Ecto neural progenitor cell (in vitro differentiated cells): Measurements from ENCODE around the gene CDKAL1.

ENCODE experiments used
- DNase-seq: peaks from one replicate; pipeline ENCODE4 v3.0.0-alpha.2; 2018; ENCODE audit warnings: low spot score

The CDKAL1 gene

GRCh38 chr6:20927130-20927860 lies 393.0 kb downstream of the CDKAL1 start:
- DNase-seq = no peak

- no peak for DNase-seq
Measured at GRCh38 chr6:20929283-20929682, 395.0 kb downstream of the CDKAL1 start.

DNA sequence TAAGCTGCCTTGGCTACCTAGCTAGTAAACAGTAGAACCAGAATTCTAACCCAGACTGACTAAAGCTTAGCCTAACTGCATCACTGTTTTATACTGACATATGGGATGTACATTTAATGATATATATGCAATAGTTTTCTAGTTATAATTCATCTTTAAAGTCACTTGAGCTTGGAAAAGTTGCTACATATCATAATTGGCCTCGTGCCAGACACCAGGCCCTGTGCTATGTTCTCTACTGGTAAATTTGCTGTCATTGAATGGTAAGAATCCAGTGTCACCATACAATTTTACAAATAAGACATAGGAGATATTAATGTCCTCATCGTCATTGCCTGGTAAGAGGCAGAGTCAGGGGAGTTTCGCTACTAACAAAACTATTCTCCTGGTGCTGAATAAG lies 396.8 kb downstream of the CDKAL1 start:
- DNase-seq = no peak

DNA sequence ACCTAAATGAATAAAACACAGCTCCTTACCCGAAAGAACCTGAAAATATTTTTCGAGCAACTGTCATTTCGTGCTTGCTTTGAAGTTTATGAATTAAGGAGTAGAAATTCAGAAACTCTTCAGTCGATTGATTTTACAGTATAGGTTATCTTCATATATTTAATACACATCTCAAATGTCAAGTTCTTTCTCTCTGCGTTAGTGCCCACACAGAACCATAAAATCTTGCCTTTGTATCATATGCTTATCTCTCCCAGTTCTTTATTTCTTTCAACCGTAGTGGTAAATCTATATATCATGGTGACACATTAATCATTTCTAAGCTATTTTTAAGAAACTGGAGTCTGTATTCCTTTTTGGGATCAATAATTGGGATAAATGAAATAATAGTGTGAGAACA lies 397.5 kb downstream of the CDKAL1 start:
- no peak for DNase-seq

- no peak for DNase-seq
Measured at GRCh38 chr6:20932284-20932683, 398.0 kb downstream of the CDKAL1 start.

GRCh38 chr6:20933057-20933788 lies 399.0 kb downstream of the CDKAL1 start:
- DNase-seq = no peak

GRCh38 chr6:20936949-20937348 lies 402.7 kb downstream of the CDKAL1 start:
- no peak for DNase-seq

GRCh38 chr6:20939161-20939775 lies 405.0 kb downstream of the CDKAL1 start:
- no peak for DNase-seq

DNA sequence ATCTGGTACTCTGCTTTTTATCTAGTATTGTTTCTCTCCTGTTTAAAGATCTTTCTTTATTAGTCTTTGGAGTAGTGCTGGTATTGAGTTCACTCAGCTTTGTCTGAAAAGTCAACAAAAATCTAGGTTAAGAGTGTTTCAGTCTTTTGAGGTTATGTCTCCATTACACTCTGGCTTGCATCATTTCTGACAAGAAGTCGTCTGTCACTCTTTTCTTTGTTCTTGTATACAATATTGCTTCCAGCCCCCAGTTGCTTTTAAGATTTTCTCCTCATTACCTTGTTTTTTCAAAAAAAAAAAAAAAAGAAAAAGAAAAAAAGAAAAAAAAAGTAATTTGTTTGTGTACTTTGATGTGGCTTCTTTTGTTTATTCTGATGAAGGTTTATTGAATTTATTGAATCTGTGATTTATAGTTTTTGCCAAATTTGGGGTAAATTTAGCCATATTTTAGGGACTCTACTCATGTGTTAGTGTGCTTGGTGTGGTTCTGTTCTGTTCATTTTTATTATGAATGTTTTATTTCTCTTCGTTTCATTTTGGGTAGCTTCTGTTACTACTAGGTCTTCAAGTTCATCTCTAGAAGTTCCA lies 408.9 kb downstream of the CDKAL1 start:
- no peak for DNase-seq

DNA sequence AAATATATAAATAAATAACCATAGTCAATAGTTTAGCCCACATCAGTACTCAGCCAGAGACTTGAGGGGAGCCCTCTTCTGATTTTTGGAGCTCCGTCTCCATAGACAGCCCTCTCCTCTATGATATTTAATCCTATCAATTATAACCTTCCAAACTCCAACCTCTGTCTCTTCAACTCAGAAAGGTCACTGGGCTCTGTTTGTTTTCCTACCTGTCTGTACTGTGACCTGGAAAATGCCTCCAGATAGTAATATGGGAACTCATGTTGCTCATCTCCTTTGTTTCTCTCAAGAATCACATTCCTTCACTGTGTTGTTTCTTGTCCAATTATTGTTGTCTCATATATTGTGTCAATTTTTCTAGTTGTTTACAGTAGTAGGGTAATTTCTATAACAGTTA lies 409.7 kb downstream of the CDKAL1 start:
- no peak for DNase-seq

DNA sequence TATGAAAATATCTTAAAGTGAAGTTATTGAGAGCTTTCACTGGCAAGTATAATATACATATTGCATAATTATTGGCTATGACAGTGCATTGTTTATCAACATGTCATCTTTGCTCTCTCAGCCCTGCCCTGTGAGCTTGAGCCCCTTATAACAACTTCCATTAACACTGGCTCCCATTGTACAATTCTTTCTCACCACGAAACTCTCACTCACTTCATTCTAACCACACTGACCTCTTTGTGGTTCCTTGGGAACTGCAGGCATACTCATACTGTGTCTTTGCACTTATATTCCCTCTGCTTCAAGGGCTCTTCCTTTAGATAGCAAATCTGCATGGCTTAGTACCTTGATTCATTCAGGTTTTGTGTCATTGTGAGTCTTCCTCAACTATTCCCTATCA lies 411.8 kb downstream of the CDKAL1 start:
- DNase-seq = no peak

GRCh38 chr6:20946890-20947289 lies 412.6 kb downstream of the CDKAL1 start:
- no peak for DNase-seq

GRCh38 chr6:20947977-20948376 lies 413.7 kb downstream of the CDKAL1 start:
- DNase-seq = no peak

DNA sequence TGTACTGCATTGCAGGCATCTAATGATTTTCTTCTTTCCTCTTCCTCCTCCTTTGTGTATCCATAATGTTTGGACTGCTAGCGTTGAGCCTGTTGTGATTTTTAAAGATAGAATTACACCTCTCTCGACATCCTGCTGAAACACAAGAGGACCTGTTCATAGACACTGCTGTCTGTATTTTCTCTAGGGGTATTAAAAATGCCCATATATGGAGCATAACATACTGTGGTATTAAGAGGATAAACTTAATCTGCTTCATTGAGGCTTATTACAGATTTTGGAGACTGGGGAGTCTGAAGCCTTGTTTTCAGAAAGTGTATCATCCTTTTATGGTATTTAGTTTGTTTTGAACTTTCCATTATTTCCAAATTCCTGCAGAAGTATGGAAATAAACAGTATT lies 414.3 kb downstream of the CDKAL1 start:
- DNase-seq = no peak

- no peak for DNase-seq
Measured at GRCh38 chr6:20949138-20949537, 414.9 kb downstream of the CDKAL1 start.

DNA sequence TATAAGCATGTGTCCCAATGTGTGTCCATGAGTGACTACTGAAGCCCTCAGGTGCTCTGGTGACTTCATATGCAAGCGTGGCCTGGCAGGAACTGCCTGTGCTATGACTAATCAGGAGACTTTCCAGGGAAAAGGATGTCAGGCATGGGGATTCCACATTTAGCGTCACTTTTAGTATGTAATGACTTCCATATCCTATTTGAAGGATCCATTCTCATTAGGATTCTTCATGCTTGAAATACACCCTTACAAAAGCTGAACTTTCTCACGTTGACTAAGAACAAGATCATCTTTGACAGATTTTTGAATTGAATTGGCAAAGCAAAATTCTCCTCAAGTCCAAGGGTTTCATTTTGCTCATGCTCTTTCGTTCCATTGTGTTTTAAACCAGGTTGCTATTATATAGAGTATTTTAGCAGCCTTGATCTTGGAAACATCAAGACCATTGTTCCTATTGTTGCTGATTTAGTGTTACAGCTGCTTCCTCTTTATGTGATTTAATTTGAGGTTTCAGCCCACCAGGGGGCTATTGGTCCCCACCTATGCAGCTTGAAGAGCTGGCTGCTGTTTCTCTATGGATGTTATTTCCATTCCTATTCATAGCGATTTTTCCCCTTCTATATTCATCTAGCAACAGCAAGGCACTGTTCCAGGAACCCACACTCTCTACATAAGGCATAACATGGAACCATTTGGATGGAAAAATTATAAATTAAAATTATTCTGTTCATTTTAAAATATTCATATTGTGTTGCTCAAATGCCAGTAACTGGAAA lies 418.6 kb downstream of the CDKAL1 start:
- DNase-seq = no peak

DNA sequence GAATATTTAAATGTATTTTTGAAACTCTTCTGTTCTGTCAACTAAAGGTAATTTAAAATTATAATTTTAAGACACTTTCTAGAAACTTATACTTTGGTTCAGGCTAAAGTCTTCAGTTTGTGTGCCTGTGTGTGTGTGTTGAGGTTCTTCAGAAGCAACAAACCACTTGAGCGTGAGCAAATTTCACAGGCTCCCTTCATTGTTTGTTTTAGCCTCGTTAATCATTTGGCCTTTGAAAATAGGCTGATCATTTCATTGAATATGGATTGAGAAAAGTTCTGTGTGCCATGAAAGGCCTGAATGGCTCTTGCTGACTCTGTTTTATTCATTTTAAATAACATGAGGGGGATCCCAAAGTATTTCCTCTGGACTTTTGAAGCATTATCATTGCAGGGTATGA lies 420.1 kb downstream of the CDKAL1 start:
- DNase-seq = no peak

DNA sequence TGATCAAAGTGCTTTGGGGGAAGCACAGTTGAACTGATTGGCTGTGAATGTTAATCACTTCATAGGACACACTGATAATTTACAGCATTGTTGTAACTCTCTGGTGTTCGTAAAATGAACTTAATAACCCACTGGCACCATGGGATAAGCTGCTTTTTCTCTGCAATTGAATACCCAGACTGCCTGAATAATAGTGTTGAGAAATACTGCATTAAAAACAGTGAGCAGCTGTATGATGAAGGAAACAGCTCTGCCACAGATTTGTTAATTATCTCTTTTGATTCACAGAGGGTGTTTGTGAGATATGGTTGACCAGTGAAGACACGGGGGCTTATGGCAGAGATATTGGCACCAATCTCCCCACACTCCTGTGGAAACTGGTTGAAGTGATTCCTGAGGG lies 420.9 kb downstream of the CDKAL1 start:
- DNase-seq = no peak

DNA sequence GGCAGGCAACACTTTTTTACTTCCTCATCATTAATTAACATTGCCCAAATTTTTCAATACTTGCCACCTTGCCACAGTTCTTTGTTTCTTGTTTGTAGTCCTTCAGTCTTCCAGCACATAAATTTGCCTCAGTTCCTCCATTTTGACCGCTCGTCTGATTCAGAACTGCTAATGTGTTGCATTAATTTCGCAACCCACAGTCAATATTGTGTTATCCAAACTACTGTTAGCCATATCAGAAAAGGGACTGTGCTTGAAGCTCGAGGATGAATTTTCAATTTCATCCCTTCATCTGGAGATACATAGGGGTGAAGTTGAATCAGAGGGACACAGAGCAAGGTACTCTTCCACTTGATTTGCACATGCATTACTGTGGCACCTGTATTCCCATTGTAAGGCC lies 421.5 kb downstream of the CDKAL1 start:
- DNase-seq = no peak

DNA sequence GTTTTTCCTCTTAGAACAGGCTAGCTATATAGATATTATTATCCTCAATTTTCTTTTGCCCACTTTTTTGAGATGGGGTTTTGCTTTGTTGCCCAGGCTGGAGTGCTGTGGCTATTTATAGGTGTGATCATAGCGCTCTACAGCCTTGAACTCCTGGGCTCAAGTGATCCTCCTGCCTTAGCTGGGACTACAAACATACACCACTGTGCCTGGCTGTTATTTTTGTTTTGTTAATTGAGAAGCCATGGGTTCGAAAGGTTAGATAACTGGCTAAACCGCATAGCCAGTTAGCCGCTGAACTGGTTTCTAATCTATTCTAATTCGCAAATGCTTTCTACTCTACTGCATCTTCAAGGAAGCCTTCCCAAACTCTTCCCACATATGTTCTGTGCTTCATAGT lies 425.8 kb downstream of the CDKAL1 start:
- DNase-seq = no peak

- DNase-seq = no peak
Measured at GRCh38 chr6:20965276-20965675, 431.0 kb downstream of the CDKAL1 start.

- DNase-seq = no peak
Measured at GRCh38 chr6:20965915-20966314, 431.7 kb downstream of the CDKAL1 start.
